HG03571 (cell line): ENCODE data around the gene SYNE1.
"Not testable (repeated sequence)": the region's sequence is repeated elsewhere in the genome, so short reads cannot be mapped to it uniquely, and the experiment has no call there.

Experiments
- ATAC-seq: cut with Tn5 transposase; IDR thresholded peaks from one replicate; pipeline ENCODE4 v1.9.1; 2021; ENCODE audit not compliant: unreplicated experiment

Gene SYNE1

DNA sequence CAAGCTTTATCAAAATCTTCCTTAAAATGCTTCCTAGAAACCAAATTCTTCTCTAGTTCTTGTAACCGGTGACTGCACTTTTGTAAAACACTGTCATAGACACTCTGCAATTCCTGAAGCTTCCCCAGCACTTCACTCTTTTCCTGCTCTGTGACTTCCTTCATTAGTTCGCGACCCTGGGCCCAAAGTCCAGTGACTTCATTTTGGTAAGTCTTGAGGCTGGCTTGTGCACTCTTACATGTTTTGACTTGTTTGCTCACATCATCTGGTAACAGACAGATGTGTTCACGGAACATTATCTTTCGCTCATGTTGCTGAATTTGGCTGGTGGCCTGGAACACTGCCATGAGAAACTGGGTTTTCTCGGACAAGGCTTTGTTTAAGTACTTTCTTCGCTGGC, 306.2 kb downstream of the SYNE1 start:
- no peak for ATAC-seq

DNA sequence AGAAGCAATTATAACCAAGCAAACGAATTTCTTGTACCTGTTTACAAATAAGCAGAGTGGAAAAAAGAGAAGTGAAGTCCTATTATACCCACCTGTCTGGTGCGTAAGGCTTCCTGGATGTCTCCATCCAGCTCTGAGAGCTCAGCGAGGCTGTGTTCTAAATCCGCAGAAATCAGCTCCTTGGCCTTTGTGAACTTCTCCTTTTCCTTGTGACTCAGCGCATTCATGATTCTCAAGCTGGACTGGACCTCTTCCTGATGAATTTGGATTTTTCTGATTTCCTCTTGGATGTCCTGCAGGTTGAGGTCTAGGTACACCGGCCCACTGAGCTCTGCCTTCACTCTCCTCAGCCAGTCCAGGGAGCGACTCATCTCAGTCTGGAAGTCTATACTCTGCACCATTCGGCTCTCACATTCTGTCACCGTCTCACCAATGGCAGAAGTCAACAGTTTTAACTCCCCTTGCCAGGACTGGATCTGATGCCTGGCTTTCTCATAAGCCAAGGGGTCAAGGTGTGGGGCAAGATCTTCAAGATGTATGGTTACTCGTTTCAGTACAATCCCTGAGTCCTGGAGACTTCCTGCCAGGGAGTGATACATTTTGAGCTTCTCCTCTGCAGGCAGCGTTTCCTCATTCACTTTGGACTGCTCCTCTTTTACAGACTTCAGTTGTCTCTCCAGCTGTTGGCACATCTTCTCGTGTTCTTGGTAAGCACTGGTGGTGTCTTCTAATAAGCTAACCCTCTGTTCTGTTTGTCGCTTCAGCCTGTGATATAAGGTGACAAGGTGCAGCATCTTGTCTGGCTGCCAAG, 307.3 kb downstream of the SYNE1 start:
- no peak for ATAC-seq

DNA sequence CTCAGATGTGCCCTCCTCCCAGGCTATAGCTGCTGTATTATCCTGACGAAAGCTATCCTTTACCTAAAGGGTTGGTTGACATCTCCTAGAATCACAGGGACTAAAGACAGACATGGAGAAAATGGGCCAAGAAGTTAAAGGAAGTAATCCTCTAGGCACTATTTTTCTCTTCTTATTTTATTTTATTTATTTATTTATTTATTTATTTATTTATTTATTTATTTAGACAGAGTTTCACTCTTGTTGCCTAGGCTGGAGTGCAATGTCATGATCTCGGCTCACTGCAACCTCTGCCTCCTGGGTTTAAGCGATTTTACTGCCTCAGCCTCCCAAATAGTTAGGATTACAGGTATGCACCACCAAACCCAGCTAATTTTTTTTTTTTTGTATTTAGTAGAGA, 309.0 kb downstream of the SYNE1 start:
- not testable (repeated sequence) for ATAC-seq

DNA sequence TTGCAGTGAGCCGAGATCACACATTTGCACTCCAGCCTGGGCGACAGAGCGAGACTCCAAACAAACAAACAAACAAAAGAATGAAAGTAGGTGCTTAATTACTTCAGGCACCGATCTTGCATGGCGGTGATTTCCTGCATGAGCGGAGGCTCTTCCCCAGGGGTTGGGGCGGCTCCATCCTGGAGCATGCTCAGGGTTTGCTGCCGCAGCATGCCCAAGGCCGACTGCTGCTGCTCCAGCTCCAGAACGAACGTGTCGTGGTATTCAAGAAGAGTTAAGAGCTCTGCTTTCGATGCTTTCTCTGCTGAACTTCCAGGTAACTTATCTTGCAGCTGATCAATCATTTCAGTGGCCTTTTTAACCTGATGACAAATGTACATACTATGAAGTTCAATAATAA, 313.8 kb downstream of the SYNE1 start:
- ATAC-seq = no peak

DNA sequence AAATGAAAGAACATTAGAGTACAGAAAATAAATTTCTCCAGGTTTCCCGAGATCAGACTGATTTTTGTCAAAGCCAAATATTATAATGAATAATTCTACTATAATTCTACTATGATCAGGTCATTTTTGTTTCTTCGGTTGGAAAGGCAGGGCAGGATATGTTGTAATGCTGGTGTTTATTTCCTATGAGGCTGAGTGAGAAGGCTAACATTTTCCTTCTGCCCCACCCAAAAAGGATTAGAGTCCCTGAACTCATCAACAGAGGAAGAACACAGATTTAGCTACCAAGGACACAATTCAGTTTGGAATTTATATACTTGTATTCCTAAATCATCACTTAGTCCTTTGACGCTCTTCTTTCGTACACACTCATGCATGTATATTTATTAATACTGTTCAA, 318.9 kb downstream of the SYNE1 start:
- no peak for ATAC-seq

DNA sequence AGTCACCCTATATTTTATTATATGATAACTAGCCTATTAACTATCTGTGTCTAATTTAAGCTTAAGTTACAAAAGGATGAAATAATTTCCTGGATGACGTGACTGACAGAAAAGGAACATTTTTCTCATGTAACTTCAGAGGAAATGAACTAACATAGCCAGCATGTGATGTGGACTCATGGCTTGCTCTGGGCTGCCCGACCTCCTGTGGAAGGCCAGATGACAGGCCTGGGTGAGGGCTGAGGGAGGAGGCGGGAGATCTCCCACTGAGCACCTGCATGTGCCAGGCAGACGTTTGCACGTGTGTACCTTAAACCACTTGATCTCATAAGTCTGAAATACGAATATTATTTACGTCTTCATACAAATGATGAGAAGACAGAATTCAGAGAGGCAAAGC, 321.1 kb downstream of the SYNE1 start:
- ATAC-seq = no peak

DNA sequence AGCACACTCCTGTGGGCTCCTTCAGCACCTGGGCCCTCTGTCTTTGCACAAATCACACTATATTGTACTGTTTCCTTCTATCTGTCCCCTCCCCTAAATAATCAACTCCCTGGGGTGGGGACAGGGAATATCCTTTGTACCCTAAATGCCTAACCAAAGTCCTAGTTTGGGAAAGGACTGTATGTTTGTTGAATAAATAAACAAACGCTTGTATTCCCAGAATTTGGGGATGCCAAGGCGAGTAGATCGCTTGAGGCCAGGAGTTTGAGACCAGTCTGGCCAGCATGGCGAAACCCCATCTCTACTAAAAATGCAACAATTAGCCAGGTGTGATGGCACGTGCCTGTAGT, 322.7 kb downstream of the SYNE1 start:
- ATAC-seq = no peak

DNA sequence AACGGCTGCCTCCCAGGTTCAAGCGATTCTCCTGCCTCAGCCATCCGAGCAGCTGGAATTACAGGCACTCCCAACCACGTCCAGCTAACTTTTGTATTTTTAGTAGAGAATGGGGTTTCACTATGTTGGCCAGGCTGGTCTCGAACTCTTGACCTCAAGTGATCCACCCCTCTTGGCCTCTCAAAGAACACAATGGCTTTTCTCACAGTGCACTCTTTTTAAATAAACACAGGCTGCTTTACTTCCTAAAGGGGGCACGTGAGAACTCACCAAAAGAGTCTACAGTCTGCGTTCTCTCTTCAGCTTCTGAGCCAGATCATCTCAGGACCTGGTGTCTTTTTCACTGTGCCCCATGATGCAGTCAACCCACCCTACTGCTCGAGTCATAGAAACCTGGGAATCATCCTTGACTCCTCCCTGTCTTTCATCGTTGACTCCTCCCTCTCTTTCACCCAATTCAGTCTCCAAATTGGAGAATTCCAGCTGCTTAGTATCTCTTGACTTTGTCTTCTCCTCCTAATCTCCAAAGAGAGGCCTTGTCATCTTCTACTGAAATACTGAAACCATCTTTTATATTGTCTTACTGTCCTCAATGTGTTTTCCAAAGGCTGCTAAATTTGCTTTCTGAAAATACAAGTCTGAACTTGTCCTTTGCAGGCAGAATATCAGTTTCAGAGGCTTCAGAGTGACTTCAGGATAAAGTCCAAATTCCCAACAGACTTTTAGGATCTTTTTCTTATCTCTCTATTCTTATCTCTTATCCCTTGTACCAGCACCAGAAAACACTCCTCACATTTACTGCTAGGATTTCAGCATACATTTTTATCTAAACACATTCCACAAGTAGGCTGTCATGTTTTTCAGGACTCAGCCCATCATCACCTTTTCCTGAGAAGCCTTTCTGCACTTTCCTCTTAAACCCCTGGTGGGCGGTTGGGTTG, 323.4 kb downstream of the SYNE1 start:
- no peak for ATAC-seq

DNA sequence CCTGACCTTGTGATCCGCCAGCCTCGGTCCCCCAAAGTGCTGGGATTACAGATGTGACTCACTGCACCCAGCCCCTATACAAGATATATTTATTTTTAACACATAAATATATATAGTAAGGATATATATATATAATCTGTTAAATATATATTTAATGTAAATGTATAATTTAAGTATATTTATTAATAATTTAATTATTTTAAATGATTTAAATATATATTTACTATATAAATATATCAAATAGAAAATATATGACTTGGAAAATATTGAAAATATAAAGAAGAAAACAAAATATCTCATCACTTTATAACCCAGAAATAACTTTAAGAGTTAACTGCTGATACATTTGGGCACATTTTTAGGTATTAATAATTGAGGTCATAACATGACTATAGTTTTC, 324.7 kb downstream of the SYNE1 start:
- no peak for ATAC-seq

DNA sequence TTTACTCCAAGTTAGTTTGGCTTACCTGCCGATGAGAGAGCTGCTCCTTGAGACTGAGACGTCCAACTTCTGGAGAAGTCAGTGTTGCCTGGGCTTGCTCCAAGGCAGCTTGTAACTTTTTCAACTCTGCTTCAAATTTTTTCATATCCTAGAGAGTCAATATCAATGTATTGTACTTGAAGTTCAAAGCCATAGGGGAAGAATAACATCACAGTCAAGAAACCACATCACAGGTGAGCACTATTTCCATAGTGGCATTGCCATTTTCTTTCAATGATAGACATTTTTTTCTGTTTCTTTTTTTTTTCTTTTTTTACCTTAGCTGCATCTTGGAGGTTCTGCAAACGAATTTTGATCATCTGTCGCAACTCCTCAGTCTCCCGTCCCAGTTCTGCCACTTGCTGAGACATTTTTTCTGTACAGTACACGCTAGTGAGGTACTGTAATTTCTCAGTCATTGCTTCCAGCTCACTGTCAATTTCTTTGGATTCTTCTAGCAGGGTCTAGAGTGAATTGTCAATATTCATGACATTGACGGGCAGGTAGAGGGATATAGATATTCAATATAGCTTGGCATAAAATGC, 326.7 kb downstream of the SYNE1 start:
- no peak for ATAC-seq

DNA sequence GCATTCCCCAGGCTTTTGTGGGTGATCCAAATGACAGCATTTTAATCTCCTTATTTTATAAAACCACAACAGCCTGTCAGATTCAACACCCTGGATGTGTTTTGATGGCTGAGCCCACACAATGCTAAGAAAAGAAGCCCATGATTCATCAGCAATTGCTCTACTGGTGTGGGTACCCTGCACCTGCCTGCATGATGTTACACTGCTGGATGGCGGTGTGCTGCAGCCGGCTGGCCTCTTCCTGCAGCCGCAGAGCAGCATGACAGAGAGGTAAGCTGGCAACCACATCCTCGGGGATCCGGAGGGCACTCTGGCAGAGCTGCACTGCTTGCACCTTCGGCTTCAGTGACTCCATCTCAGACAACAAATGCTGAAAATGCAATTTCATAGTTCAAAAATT, 327.5 kb downstream of the SYNE1 start:
- no peak for ATAC-seq

DNA sequence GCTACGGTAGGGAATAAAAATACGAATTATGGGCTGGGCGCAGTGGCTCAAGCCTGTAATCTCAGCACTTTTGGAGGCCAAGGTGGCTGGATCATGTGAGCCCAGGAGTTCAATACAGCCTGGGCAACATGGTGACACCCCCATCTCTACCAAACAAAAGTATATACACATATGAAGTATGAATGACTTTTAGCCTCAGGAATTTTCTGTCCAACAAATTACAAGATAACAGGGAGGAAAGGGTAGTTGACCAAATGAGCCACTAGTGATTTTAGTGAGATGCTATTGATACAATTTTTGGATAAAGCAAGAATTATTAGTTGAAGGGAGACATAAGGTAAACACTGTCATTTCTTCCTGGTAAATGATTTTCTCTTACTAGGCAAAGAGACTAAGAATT, 328.2 kb downstream of the SYNE1 start:
- no peak for ATAC-seq

DNA sequence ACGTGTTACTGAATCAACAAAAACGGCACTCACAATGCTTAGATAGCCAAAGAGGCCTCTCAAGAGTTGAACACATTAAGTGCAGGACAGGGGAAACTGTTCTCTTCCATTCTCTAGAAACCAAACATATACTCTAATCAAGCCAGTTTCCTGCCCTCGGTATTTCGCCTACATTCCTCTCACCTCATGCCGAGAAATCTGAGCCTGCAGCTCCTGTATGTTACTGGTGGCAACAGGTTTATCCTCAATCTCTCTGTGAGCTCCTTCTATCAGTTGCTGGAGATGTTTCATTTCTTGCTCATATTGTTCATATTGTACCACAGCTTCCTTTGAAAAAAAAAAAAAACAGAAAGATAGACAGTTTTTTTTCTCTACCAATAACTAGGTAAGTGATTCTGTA, 328.9 kb downstream of the SYNE1 start:
- ATAC-seq = no peak

DNA sequence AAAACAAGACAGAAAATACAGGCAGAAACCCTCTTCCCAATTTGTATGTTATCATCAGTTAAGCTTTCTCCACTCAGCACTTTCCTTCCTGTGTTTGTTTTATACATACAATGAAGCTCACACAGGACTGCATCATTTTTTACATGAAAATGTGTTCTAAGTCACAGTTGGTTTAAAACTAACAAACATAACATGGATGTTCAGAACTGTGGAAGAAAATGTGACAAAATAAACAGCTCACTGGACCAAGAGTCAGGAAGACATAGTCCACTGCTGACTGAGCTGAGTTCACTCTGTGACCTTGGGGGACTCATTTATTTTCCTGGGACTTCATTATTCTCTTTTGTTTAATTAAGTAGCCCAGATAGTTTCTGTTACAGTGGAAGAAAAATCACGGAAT, 331.5 kb downstream of the SYNE1 start:
- no peak for ATAC-seq

DNA sequence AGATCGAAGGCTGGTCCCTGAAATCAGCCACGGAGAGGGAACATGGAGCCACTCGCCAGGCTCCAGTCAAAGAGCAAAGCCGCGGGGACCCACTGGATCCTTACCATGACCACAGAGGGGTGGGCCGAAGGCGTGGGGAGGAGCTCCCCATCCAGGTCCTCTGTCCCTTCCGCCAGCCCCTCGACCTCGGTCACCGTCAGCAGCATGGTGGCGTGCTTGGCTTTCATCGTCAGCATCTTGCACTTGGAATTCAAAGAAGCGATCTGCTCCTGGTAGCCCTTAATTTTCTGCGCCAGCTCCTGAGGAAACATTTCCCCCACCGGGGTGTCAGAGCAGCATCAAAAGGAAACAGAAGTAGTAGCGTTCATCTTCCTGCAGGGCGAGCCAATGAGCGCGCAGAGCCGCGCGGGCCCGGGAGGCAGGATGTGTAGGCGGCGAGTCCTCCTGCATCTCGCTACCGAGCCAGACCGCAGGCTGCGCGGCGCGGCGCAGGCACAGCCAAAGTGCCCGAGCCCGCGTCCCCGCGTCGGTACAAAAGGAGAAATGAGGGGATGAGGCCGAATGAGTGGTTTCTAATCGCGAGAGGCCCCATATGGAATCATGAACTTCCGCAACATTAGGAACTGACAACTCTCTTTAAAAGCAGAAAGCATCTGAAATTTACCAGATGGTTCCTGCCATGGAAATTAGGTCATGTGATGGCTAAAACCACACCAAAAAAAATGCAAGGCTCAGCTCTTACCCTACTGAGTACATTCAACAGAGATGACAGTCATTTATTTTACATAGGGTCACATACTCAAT, 335.2 kb downstream of the SYNE1 start:
- ATAC-seq = peak; percentile 96

DNA sequence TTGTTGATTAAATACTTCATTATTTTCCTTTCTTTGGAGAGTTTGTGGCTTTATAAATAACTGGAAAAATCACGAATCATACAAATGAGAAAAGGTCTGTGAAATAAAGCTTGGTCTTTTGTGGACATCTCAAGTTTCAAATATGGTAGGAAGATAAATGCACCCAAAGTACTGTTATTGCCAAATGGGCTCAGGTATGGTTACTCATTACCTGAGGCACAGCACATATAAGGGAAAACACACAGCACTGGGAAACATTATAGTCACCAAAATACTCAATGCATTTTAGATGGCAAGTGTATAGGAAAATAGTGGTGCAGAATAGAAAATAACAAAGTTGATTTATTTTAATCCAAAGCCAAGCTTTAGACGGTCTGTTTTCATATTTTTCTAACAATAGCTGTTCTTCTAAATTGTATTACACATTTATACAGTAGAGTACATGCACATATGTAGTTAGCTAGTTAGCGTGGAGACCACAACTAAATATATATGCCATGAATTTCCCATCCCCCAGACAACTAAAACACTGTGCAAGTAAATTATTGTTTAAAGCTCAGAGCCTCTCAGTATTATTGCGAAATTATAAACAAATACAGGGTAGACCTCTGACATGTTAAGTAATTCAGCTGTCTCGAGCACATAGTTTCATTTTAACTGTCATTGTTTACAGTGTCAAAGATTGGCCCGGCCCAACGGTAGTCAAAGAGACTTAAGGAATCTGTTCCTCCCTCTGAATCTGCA, 336.0 kb downstream of the SYNE1 start:
- ATAC-seq = peak; percentile 31

DNA sequence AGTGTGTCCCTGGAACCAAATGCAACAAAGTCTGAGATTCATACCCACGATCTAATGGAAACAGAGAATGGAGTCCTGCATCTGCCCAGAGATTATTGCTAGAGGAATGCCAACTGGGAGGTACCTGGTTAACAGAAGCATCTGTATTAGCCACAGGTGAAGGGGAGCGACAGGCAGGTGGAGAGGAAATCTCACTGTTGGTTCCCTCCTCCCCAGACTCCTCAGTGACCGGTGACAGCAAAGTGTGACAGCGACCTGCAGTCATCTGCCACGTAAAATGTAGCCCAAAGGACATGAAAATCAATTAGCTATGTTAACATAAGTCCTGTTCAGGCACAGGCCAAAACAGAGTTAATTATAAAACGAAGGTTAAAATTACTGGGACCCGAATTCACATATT, 336.6 kb downstream of the SYNE1 start:
- ATAC-seq = no peak

DNA sequence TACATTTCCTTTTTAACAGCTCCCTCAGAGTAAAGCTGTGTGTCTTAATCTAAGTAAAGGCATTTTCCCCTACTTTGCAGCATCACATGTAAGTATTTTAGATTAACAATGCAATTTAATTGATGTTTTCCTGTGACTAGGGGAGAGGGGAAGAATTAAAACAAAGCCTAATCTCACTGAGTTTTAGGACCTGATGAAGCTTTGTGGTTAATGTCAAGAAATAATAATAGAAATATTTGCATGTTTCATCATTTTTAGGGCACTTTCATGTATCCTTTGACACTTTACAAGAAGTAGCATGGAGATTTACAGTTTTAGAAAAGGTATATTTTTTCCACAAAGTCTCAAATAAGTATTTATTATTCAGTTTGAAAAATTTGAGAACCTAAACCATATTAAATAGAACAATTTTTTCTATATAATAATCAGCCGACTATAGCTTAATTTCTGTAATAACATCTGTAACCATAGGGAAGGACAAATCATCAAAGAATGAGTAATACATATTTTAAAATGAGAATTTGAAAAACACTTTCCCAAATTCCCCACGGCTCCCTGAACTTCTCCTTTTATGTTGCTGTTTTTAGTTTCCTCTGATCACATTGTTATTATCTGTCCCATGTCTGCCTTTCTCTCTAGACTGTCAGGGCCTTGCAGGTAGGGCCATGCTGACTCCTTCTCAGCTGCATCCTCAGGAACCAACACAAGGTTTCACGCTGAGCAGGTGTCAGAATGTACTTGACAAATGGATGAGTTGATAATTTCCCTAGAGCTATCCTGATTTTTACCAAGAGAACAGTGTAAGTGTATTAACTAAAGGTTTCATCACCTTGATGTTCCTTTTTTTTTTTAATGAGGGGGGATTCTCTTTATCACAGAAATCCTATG, 338.1 kb downstream of the SYNE1 start:
- no peak for ATAC-seq

DNA sequence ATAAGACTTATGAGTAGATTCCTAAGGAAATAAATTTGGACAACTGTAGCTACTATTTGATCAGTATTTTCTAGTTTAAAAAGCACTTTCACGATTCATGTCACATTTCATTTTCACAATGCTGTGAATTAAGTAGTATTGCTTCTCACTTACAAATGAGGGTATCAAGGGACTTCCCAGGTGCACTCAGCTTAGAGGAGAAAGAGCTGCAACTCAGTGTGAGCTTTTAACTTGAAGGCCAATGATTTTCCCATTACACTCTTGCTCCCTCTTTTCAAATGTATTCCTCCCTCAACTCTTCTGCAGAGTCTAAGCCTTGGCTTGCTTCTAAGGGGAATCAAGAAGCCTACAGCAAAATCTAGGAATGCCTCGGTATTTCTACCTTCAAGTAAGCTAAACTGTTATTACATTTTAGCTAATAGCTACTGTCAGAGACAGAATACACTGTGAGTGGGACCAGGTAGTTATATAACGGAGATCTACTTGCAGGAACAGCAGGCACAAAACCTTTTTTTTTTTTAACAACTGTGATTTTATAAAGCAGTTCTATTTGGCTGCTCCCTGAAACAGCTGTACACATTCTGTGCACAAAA, 339.0 kb downstream of the SYNE1 start:
- ATAC-seq = no peak
